Hepatic stellate cell (primary cell): ENCODE results near the gene ZBTB34.

ENCODE experiments used
- DNase-seq: peaks from one replicate; pipeline ENCODE4 v3.0.0; 2011; ENCODE audit warnings: low spot score

Gene ZBTB34

DNA sequence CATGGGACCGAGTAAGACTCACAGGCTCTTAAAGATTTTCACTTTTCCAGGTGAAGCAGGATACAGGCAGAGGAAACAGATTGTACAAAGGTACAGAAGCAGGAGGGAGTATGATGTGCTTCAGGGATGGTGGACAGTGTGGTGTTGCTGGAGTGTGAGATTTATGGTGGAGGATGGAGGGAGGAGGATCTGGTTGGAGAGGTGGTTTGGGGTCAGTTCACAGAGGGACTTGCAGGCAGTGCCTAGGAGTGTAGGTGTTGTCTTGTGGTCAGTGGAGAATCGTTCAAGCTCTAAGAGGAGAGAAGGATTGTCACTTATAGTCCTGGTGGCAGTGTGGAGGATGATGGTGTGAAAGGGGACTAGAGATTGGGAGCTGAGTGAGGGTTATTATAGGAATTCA, 65.9 kb downstream of the ZBTB34 start:
- no peak for DNase-seq

DNA sequence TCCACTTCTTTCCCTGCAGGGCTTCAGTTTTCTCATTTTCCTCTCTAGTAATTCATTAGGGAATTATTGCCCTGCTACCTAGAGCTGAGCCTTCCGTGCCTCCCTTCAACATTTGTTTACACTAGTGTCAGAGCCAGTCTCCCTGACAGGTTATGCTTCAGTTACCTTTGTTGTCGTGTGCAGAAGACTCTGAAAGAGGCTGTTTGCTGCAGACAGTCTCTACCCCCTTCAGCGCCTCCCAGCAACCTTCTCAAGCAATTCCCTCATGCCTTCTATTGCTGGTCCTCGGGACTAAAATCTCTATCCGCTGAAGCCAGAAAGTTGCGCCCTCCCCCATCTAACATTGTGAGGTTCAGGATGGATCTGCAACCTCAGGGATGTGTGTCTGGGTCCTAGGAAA, 67.0 kb downstream of the ZBTB34 start:
- DNase-seq: no peak

DNA sequence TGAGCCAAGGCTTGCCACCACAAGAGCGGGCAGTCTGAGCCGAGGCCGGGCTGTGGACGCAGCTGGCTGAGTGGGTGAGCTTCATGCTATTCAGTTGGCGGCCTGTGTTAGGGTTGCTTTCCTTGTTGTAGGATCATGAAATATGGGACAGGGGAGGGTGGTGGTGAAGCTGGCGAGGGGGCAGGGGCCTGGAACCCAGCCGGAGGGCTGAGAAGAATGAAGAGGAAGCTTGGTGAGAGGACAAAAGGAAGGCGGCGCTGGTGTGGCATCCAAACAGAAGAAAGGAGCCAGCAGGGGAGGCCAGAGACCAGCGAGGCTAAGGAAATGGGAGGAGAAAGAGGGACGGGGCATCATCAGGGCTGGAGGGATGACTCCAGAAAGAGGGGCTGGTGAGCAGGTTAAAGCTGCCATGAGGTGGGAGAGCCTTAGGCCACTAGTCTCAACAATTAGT, 72.5 kb downstream of the ZBTB34 start:
- no peak for DNase-seq

DNA sequence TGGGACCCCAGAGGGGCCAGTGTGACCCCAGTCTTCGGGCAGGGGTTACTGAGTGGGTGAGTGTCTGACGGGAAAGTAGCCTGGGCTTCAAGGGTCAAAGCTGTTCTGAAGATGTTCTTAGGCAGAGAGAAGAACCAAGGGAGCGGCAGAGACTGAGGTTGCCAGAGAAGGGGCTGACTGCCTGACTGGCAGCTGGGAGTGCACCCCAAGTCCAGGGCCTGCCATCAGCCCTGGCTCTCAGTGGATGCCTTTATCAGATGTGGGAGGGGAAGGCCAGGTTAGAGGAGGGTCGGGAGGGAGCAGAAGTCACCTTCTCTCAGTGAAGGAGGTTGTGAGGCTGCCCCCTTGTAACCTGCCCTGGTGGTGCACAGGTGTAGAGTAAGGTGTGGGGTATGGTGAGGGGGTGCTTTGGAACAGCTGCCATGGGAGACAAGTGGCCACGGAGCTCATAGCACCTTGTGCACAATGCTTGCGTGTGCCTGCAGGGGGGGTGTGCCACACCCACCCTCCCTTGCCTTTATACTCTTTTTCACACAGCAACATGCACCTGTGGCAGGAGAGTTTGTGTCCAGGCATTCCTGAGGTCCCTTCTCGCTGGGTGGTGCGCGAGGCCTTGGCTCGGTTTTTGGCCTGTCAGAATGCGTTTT, 73.0 kb downstream of the ZBTB34 start:
- DNase-seq: no peak

DNA sequence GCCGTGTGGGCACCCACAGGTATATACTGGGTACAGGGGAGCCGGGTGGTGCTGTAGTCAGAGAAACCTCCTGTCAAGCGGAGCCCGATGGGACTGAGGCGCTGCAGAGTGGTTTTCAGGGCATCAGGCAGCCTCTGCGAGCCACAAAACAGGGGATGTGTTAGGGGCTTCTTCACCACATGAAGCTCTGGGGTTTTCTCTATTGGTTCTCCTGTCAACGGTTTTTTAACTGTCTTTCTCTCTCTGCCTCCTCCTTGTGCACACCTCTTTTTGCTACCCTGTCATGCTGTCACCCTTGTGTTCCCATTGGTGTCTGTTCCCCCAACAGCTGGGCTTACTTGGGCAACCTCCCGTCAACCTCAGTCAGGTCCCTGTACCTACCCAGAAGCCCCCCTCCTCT, 74.0 kb downstream of the ZBTB34 start:
- DNase-seq: no peak
